ENCODE measurements around the gene USP3. TPM values are rescaled to one million over a fixed set of nuclear protein-coding genes. Genes with fewer than 3 reads are reported as not detected.

USP3 gene
- total and polyA plus RNA-seq, 2 donors (not counting 1 experiment from before 2014, with no cell fraction given), result 21.3 to 55.5 TPM

DNA sequence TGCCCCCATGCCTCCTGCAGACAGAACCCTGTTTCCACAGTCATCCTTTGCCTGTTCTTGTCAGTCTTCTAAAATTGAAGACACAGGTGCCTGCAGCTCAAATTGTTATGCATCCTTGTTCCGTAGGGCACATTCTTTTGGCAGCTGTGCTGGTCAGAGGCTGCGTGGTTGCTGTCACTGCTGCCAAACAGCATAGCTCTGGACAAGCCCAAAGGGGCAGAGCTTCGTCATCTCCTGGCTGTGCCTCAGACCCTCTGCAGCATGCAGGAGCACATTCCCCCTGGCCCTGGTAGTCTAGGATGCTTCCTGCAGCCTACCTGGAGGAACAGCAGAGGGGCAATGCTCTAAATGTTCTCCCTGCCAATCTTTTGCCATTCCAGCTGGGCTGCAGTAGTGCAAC lies 90.7 kb downstream of the USP3 start:
- no peaks in the 10 kb centered on the region for H3K9me3 ChIP-seq (ENCODE audit: control insufficient read depth, insufficient read depth, low read depth, low read length)
- no peak for DNase-seq (ENCODE audit: low read depth in 2 of 2)
- H3K4me2 ChIP-seq (ENCODE audit: extremely low read depth, insufficient read depth, low read length), result no peak overlapping the region
- peaks cover 13% of the 10 kb centered on the region for H3K4me1 ChIP-seq (ENCODE audit: control insufficient read depth, extremely low read depth, insufficient read depth, low read length)
- no peak overlapping the region for H3K4me3 ChIP-seq (replicated peaks in 1 of 4; ENCODE audit: control extremely low read depth in 1 of 4, insufficient read depth in 1 of 4, low read depth in 3 of 4, low read length in 4 of 4)
- H3K36me3 ChIP-seq (ENCODE audit: control insufficient read depth, insufficient read depth, low read length), result no peaks in the 10 kb centered on the region
- no peak overlapping the region for H3K9ac ChIP-seq (ENCODE audit: insufficient read depth, low read length)
- TF ChIP-seq, protein P1, sequence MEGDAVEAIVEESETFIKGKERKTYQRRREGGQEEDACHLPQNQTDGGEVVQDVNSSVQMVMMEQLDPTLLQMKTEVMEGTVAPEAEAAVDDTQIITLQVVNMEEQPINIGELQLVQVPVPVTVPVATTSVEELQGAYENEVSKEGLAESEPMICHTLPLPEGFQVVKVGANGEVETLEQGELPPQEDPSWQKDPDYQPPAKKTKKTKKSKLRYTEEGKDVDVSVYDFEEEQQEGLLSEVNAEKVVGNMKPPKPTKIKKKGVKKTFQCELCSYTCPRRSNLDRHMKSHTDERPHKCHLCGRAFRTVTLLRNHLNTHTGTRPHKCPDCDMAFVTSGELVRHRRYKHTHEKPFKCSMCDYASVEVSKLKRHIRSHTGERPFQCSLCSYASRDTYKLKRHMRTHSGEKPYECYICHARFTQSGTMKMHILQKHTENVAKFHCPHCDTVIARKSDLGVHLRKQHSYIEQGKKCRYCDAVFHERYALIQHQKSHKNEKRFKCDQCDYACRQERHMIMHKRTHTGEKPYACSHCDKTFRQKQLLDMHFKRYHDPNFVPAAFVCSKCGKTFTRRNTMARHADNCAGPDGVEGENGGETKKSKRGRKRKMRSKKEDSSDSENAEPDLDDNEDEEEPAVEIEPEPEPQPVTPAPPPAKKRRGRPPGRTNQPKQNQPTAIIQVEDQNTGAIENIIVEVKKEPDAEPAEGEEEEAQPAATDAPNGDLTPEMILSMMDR (conservative IDR thresholded peaks at IDR 0.05 in 1 of 2, IDR thresholded peaks at IDR 0.05 in 1 of 2; ENCODE audit: low read depth in 1 of 2, low read length in 2 of 2), result no peak
- TF ChIP-seq EZH2 (IDR thresholded peaks at IDR 0.05; ENCODE audit: low read length, missing control alignments), result no peak
- H3K27ac ChIP-seq (ENCODE audit: insufficient read depth, low read length), result no peak overlapping the region
- H3K79me2 ChIP-seq (ENCODE audit: control insufficient read depth, insufficient read depth, low read length), result no peaks in the 10 kb centered on the region
- no peaks in the 10 kb centered on the region for H3K27me3 ChIP-seq (ENCODE audit: control insufficient read depth, insufficient read depth, low read length)
- no peak overlapping the region for H2AFZ ChIP-seq (ENCODE audit: low read length)
- no peaks in the 10 kb centered on the region for H4K20me1 ChIP-seq (ENCODE audit: control insufficient read depth, extremely low read depth, insufficient read depth, low read length)

DNA sequence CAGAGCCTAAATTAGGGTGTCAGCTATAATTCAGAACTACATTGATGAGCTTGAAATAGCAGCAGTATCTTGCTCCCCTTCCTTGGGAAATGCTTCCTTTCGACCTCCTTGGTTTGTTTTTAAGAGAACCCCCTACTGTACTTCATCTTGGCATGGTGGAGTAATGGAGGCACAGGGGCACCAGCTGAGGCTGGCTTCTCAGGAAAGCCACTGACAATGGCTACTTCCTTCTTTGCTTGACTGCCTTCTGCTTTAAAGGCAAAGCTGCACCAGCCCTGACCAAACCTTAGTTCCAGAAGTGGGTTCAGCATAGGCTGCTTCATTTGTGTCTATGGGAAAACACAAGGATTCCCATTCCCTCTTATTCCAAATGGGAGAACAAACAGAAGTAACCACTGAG lies 91.3 kb downstream of the USP3 start:
- H4K20me1 ChIP-seq (ENCODE audit: control insufficient read depth, extremely low read depth, insufficient read depth, low read length), result no peaks in the 10 kb centered on the region
- no peak overlapping the region for H3K4me3 ChIP-seq (replicated peaks in 1 of 4; ENCODE audit: control extremely low read depth in 1 of 4, insufficient read depth in 1 of 4, low read depth in 3 of 4, low read length in 4 of 4)
- peaks cover 16% of the 10 kb centered on the region for H3K4me1 ChIP-seq (ENCODE audit: control insufficient read depth, extremely low read depth, insufficient read depth, low read length)
- no peaks in the 10 kb centered on the region for H3K79me2 ChIP-seq (ENCODE audit: control insufficient read depth, insufficient read depth, low read length)
- H3K27ac ChIP-seq (ENCODE audit: insufficient read depth, low read length), result no peak overlapping the region
- no peak overlapping the region for H3K4me2 ChIP-seq (ENCODE audit: extremely low read depth, insufficient read depth, low read length)
- no peaks in the 10 kb centered on the region for H3K36me3 ChIP-seq (ENCODE audit: control insufficient read depth, insufficient read depth, low read length)
- H2AFZ ChIP-seq (ENCODE audit: low read length), result no peak overlapping the region
- H3K9me3 ChIP-seq (ENCODE audit: control insufficient read depth, insufficient read depth, low read depth, low read length), result no peaks in the 10 kb centered on the region
- no peak for TF ChIP-seq EZH2 (IDR thresholded peaks at IDR 0.05; ENCODE audit: low read length, missing control alignments)
- TF ChIP-seq, protein P1 (conservative IDR thresholded peaks at IDR 0.05 in 1 of 2, IDR thresholded peaks at IDR 0.05 in 1 of 2; ENCODE audit: low read depth in 1 of 2, low read length in 2 of 2), result no peak
- no peak for DNase-seq (ENCODE audit: low read depth in 2 of 2)
- H3K27me3 ChIP-seq (ENCODE audit: control insufficient read depth, insufficient read depth, low read length), result no peaks in the 10 kb centered on the region
- no peak overlapping the region for H3K9ac ChIP-seq (ENCODE audit: insufficient read depth, low read length)

DNA sequence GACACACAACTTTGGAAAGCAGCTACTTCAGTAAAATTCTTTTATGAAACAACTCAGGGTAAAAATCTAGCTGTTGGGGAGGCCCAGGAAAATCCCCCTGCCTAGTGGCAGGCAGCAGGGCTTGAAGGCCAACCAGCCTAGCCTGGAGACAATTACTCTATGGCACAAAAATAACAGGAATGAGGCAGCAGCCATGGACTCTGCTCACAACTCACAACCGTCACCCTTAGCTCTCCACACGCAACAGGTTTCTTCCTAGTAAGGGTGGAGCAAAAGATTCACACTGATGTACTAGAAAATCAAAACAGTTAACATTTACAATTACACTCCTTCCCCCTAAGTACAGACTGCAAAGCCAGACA lies 92.3 kb downstream of the USP3 start:
- Histone ChIP-seq H3K9me3 (ENCODE audit: control insufficient read depth, insufficient read depth, low read depth, low read length) (no peaks in the 10 kb centered on the region), H3K27me3 (ENCODE audit: control insufficient read depth, insufficient read depth, low read length) (no peaks in the 10 kb centered on the region), H3K36me3 (ENCODE audit: control insufficient read depth, insufficient read depth, low read length) (no peaks in the 10 kb centered on the region), H2AFZ (ENCODE audit: low read length) (no peak overlapping the region), H3K9ac (ENCODE audit: insufficient read depth, low read length) (no peak overlapping the region), H3K4me3 (replicated peaks in 1 of 4; ENCODE audit: control extremely low read depth in 1 of 4, insufficient read depth in 1 of 4, low read depth in 3 of 4, low read length in 4 of 4) (peak overlapping the region in 1 of 4 experiments; percentile 25), H3K27ac (ENCODE audit: insufficient read depth, low read length) (peak overlapping the region; percentile 18), H3K4me1 (ENCODE audit: control insufficient read depth, extremely low read depth, insufficient read depth, low read length) (peaks cover 16% of the 10 kb centered on the region), H4K20me1 (ENCODE audit: control insufficient read depth, extremely low read depth, insufficient read depth, low read length) (no peaks in the 10 kb centered on the region), H3K4me2 (ENCODE audit: extremely low read depth, insufficient read depth, low read length) (peak overlapping the region; percentile 4), H3K79me2 (ENCODE audit: control insufficient read depth, insufficient read depth, low read length) (no peaks in the 10 kb centered on the region)
- peak in 1 of 2 donors; percentile 46 for DNase-seq (ENCODE audit: low read depth in 2 of 2)
- TF ChIP-seq, protein P1 (conservative IDR thresholded peaks at IDR 0.05 in 1 of 2, IDR thresholded peaks at IDR 0.05 in 1 of 2; ENCODE audit: low read depth in 1 of 2, low read length in 2 of 2), result no peak
- TF ChIP-seq EZH2 (IDR thresholded peaks at IDR 0.05; ENCODE audit: low read length, missing control alignments), result no peak
